ENCODE measurements around the gene GRIK1.

The GRIK1 gene

DNA sequence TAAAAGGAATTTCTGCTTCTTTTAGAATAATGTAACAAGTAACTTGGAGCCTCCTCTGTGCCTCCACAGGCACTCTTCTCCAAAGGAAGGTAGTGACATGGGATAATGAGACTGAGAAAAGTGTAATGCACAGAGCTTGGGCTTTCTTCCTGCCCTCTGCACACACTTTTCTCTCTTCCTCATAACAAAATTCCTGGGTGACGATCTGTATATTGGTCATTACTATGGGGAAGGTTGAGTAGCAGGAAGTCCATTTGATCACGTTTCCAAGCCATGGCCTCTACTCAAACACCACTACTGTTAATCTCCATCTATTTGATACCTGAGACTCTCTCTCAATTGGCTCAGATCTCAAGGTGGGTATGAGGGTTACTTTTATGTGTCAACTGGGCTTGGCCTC lies 113.9 kb downstream of the GRIK1 start:
- Mint-ChIP-seq H3K27ac (no peak overlapping the region), H3K4me3 (no peak overlapping the region), H3K4me1 (no peaks in the 10 kb centered on the region), H3K27me3 (peaks cover 2% of the 10 kb centered on the region), H3K36me3 (no peaks in the 10 kb centered on the region), H3K9me3 (no peaks in the 10 kb centered on the region)

DNA sequence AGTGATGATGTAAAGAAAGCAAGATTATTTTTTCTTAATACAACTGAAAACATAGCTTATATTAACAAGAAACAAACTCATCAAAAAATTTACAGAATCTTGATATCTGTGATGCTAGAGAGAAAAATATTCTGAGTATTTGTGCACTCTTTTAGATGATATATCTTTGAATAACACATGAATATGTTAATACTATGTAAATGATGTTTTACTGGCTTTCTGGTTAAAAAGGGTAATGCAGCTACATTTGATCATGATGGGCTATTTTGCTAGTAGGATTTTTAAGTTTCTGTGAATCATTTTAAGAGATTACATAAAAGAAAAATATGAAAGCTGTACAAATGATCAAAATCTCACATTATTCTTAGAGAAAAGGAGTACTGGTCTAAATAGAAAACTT lies 114.5 kb downstream of the GRIK1 start:
- Mint-ChIP-seq H3K27me3 (peaks cover 1% of the 10 kb centered on the region), H3K4me3 (no peak overlapping the region), H3K4me1 (no peaks in the 10 kb centered on the region), H3K27ac (no peak overlapping the region), H3K9me3 (no peaks in the 10 kb centered on the region), H3K36me3 (no peaks in the 10 kb centered on the region)

DNA sequence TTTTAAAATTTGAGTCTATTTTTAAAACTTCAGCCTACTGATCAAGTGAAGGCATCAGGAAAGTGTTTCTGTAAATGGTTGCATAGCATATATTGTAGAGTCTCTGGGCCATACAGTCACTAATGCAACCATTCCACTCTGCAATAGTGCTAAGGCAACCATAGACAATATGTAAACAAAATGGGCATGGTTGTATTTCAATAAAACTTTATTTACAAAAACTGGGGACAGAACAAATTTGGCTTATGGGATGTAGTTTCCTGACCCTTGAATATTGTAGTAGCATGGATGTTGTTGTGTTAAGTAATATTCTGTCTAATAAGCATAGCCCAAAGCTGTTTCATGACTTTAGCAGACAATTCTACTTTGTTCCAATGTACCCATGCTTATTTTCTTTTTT lies 117.7 kb downstream of the GRIK1 start:
- Mint-ChIP-seq H3K36me3 (no peaks in the 10 kb centered on the region), H3K9me3 (no peaks in the 10 kb centered on the region), H3K27me3 (no peaks in the 10 kb centered on the region), H3K27ac (no peak overlapping the region), H3K4me3 (no peak overlapping the region), H3K4me1 (no peaks in the 10 kb centered on the region)

DNA sequence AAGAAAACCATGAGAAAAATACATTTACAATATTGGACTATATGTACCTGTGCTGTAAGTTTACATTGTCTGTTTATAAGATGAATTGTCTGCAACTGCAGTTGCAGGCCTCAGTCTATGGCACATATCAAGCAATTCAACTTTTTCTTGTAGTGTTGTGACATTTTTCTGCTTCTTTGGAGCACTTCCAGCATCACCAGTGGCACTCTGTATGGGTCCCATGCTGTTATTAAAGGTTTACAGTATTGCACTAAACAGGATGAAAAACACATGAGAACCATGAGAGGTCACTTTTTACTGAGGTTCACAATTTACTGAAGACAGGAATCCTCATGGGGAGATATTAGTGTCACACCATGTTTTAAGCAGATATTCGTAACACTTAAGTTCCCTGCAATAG lies 118.6 kb downstream of the GRIK1 start:
- Mint-ChIP-seq H3K4me1 (no peaks in the 10 kb centered on the region), H3K27me3 (no peaks in the 10 kb centered on the region), H3K36me3 (no peaks in the 10 kb centered on the region), H3K27ac (no peak overlapping the region), H3K4me3 (no peak overlapping the region), H3K9me3 (no peaks in the 10 kb centered on the region)

DNA sequence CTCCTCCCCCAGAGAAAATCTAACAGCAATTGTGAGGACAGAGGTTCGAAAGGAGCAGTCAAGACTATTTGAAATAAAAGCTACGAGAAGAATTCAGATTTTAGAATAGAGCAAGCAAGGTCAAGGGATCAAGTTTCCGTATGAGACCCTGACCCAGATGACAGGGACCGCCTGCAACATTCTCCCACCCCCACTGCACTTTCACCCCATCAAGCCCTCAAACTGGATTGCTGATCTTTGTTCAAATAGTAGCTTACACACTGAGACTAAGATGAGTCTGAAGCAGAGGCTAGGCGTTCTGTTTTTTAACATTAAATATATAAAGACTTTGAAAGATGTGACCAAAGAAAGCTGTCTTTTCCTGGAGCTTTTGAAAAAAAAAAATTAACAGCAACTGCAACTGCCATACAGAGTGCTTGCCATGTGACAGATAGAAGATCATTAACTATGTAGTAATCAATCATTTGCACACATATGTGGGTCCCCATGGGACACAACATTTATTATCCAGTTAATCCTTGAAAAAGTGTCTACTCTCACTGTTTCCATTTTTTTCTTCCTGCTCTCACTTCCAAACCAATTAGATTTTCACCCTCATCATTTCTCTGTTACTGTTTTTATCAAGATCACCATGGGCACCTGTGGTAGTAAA lies 120.0 kb downstream of the GRIK1 start:
- Mint-ChIP-seq H3K27me3 (peaks cover 4% of the 10 kb centered on the region), H3K27ac (no peak overlapping the region), H3K9me3 (no peaks in the 10 kb centered on the region), H3K36me3 (no peaks in the 10 kb centered on the region), H3K4me3 (no peak overlapping the region), H3K4me1 (no peaks in the 10 kb centered on the region)

DNA sequence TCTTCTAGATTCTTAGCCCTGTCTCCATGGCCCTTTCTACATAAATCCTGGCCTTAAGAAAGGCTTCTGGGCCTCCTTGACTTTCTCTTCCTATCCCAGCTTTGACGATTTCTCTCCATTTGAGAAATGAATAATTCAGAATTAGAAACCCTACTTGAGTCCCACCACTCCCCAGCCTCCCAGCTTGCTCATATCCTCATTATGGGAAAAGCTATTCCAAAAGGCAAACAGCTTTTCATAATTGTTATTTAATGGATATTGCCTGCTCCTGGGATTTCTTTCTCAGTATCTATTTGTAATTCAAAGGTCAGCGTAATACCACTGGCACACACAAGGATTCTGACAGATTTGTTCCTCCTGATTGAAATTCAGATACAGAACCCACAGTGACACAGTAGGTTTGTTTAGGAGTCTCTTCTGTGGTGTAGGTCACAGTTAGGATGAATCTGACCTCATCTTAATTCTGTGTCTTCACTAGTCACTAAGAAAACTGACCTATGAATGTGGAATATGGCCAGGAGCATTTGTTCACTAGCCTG lies 121.3 kb downstream of the GRIK1 start:
- no peaks in the 10 kb centered on the region for H3K4me1 Mint-ChIP-seq
- no peak overlapping the region for H3K27ac Mint-ChIP-seq
- H3K36me3 Mint-ChIP-seq: no peaks in the 10 kb centered on the region
- H3K27me3 Mint-ChIP-seq: peaks cover 4% of the 10 kb centered on the region
- no peaks in the 10 kb centered on the region for H3K9me3 Mint-ChIP-seq
- no peak overlapping the region for H3K4me3 Mint-ChIP-seq

DNA sequence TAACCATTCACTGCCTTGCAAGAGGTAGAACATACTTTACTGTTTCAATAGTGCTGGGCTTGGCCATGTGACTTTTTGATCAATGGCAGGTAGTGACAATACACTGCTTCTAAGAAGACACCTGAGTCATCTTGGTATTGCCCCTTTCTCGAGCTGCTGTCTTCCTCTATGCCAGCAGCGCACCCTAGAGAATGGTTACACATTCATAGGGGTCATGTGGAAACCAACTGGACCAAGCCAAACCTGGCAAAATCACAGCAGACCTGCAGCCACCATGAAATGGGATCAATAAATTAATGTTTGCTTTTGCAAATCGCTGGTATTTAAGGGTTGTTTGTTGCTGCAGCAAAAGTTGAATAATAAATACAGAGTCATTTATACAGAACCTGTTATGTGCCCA lies 122.3 kb downstream of the GRIK1 start:
- no peaks in the 10 kb centered on the region for H3K9me3 Mint-ChIP-seq
- no peaks in the 10 kb centered on the region for H3K4me1 Mint-ChIP-seq
- peaks cover 4% of the 10 kb centered on the region for H3K27me3 Mint-ChIP-seq
- H3K27ac Mint-ChIP-seq: no peak overlapping the region
- no peaks in the 10 kb centered on the region for H3K36me3 Mint-ChIP-seq
- no peak overlapping the region for H3K4me3 Mint-ChIP-seq

DNA sequence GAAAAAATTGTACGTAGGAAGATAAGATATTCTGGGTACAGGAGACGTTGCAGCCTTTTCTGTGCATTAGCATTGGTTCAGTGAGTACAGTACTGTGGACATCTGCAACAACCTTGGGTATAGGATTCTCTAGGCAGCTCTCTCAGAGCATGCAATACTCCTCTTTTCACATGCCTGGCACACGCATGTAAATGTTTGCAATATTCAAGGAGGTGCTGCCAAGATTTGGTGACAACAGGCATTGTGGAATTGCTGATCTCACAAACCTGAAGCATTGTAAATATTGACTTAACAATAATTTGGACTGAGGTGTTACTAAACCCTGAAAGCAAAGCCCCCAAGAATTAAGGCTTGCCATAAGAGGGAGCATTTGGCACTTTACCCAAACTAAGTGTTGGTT lies 126.8 kb downstream of the GRIK1 start:
- Mint-ChIP-seq H3K27me3 (peaks cover 6% of the 10 kb centered on the region), H3K4me3 (no peak overlapping the region), H3K9me3 (no peaks in the 10 kb centered on the region)

DNA sequence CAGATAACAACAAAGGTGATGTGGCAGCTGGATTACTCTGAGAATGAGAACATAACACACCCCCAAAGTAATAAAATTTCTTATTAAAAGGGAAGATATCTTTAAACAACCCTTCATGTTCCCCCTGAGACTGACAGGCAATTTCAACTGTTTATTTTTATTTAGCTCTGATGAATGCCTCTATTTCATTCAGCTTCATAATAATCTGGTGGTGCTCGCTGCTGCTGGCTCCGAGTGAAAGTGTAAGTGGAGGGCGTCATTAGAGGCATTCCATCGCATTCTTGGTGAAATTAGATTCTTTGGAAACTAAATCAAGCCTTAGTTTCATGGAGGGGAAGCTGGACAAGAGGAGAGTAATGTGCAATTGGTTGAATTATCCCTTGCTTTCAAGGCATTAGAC lies 128.9 kb downstream of the GRIK1 start:
- no peak overlapping the region for H3K4me3 Mint-ChIP-seq
- H3K4me1 Mint-ChIP-seq: no peaks in the 10 kb centered on the region
- no peaks in the 10 kb centered on the region for H3K9me3 Mint-ChIP-seq

More for the DNA sequence above, 126.8 kb downstream of the GRIK1 start:
- Mint-ChIP-seq H3K36me3 (no peaks in the 10 kb centered on the region), H3K27ac (no peak overlapping the region), H3K4me1 (no peaks in the 10 kb centered on the region)

DNA sequence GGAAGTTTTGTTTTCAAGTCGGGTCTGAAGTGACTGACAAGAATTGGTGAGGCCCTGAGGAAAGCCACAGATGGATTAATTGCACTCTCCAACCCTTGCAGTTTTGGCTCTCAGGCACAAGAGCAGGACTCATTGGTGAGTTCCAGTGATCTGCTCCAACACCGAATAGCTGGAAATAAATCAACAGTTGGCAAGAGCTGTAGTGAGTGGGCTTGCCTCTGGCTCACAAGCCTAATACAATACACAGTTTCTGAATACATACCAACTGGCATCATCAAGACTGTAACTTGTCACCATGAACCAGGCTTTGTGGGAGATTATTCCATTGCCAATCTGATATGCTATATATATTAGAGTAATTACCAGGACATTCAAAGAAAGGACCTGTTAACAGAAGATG lies 131.6 kb downstream of the GRIK1 start:
- Mint-ChIP-seq H3K27ac (no peak overlapping the region), H3K9me3 (no peaks in the 10 kb centered on the region), H3K36me3 (no peaks in the 10 kb centered on the region), H3K4me3 (no peak overlapping the region), H3K27me3 (peaks cover 5% of the 10 kb centered on the region), H3K4me1 (no peaks in the 10 kb centered on the region)

More for the DNA sequence above, 128.9 kb downstream of the GRIK1 start:
- H3K27me3 Mint-ChIP-seq: peaks cover 6% of the 10 kb centered on the region
- no peaks in the 10 kb centered on the region for H3K36me3 Mint-ChIP-seq
- no peak overlapping the region for H3K27ac Mint-ChIP-seq

DNA sequence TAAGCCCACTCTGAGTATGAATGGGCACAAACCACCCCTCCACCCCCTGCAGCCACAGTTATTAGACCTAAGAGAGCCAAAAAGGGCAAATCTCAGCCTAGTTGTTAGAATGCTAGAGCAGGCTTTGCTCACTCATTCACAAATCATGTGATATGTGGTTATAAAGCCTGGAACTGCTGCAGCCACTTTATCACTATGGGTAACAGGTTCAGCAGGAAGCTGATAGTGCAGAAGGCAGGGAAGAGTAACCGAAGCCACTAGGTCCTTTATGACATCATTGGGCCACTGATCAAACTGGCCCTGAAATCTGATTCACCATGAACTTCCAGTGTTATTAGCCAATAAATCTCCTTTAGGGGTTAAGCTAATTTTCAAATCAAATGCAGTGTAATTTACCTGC lies 134.7 kb downstream of the GRIK1 start:
- Mint-ChIP-seq H3K9me3 (no peaks in the 10 kb centered on the region), H3K36me3 (no peaks in the 10 kb centered on the region), H3K27me3 (peaks cover 8% of the 10 kb centered on the region), H3K27ac (no peak overlapping the region), H3K4me3 (no peak overlapping the region), H3K4me1 (no peaks in the 10 kb centered on the region)

DNA sequence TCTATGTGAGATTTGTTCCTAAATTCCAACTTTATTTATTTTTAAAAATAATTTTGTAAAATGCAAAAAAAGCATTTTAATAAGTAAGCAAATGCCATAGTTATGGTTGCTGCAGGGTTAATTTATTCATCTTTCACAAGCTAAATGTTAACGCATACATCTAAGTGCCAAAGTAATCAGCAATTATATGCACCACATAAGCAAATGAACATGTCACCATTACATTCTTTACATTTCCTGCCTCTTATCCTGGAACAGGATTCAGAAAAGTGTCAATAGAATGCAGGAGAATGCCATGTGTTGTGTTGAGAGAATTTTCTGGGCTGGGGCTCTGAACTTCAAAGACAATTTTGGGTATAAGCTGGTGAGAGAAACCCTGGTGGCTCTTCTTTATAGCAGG lies 136.6 kb downstream of the GRIK1 start:
- Mint-ChIP-seq H3K9me3 (no peaks in the 10 kb centered on the region), H3K36me3 (no peaks in the 10 kb centered on the region), H3K27me3 (peaks cover 8% of the 10 kb centered on the region), H3K4me3 (no peak overlapping the region), H3K27ac (no peak overlapping the region), H3K4me1 (no peaks in the 10 kb centered on the region)

DNA sequence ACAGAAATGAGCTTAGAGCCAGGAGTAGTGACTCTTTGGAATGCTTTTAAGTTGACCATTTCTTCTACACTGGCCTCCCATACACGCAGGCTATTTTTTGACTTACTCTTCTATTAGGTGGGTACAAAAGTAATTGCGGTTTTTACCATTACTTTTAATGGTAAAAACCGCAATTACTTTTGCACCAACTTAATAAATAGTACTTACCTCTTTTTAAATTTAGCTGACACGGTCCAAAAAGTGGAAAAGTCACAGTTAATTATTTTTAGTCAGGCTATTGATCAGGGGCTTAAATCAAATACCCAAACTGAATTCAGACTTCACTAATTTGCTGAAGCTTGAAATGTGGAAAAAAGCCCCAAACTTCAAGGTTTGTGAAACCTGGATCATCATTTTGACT lies 138.7 kb downstream of the GRIK1 start:
- no peaks in the 10 kb centered on the region for H3K4me1 Mint-ChIP-seq
- H3K9me3 Mint-ChIP-seq: no peaks in the 10 kb centered on the region
- H3K36me3 Mint-ChIP-seq: no peaks in the 10 kb centered on the region
- H3K4me3 Mint-ChIP-seq: no peak overlapping the region
- no peak overlapping the region for H3K27ac Mint-ChIP-seq
- peaks cover 13% of the 10 kb centered on the region for H3K27me3 Mint-ChIP-seq

DNA sequence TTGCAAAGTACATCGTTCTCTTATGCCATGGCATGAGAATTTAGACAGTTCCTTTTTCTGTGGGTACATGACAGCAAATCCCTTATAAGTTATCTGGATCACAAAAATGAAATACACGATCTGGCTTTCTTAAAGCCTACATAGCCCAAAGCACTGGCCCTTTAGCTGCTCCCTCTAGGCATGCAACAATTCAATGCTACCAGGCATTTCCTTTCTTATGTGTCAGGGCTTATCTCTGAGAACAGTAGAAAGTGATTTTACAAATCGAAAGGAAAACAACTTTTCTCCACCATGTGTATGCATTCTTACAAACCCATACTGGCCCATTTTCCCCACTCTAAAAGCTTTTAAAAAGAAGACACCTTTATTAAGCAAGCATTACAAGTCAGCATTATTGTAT lies 139.7 kb downstream of the GRIK1 start:
- Mint-ChIP-seq H3K4me3 (no peak overlapping the region), H3K4me1 (no peaks in the 10 kb centered on the region), H3K36me3 (no peaks in the 10 kb centered on the region), H3K9me3 (no peaks in the 10 kb centered on the region), H3K27me3 (peaks cover 13% of the 10 kb centered on the region), H3K27ac (no peak overlapping the region)

DNA sequence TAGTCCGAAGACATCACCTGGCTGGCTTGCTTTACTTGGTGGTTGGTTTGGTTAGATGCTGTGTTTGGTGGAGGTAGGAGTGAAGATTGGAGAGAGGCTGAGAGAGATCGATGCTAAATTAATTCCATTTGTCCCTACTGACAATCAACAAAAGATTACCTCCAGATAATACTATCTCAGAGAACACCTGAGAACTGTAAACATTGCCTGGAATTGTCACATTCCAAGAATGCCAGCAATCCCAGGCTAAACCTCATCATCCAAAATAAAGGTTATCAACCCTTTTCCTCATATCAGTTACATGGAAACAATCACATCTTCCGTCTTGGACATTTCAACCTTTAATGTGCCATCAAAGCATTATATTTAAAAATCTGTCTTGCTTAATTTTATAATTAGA lies 141.0 kb downstream of the GRIK1 start:
- no peak overlapping the region for H3K4me3 Mint-ChIP-seq

DNA sequence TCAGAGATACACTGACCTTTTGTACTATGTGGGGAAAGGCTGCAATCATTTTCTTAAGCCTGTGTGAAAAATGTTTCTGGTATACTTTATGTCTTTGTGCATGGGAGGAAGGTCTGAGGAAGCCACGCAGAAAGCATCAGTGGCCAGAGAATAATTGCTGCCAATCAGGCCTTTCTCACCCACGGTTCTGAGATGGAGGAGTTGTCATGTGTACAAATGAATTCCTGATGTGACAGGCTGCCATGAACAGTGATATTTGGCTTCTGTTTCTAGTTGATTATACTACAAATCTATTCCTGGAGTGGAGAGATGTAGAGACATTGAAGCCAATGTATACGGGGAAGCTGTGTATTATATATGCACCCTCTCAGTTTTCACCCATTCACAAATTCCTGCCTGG lies 142.6 kb downstream of the GRIK1 start:
- no peaks in the 10 kb centered on the region for H3K36me3 Mint-ChIP-seq
- H3K27ac Mint-ChIP-seq: no peak overlapping the region
- H3K27me3 Mint-ChIP-seq: peaks cover 10% of the 10 kb centered on the region
- no peaks in the 10 kb centered on the region for H3K9me3 Mint-ChIP-seq
- H3K4me1 Mint-ChIP-seq: no peaks in the 10 kb centered on the region
- no peak overlapping the region for H3K4me3 Mint-ChIP-seq

More for the DNA sequence above, 141.0 kb downstream of the GRIK1 start:
- Mint-ChIP-seq H3K36me3 (no peaks in the 10 kb centered on the region), H3K4me1 (no peaks in the 10 kb centered on the region), H3K27me3 (peaks cover 10% of the 10 kb centered on the region), H3K9me3 (no peaks in the 10 kb centered on the region), H3K27ac (no peak overlapping the region)

DNA sequence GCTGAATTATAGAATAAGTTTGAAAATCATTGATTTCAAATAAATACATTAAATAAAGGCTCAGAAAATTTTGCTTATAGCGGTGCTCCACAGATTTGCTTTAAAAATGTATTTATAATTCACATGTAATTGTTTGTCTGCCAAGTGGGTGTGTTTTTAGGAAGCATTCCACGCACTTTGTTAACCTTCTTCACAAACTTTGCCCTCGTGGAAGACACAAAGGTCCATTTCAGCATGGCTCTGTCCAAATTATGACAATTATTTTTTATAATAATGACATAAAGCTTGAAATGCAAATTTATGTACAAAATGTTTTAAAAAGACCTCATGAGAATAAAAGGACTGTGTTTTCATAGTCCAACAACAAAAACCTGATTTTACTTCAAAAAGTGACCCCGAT lies 146.1 kb downstream of the GRIK1 start:
- Mint-ChIP-seq H3K36me3 (no peaks in the 10 kb centered on the region), H3K9me3 (no peaks in the 10 kb centered on the region), H3K4me3 (no peak overlapping the region), H3K27ac (no peak overlapping the region), H3K27me3 (peaks cover 5% of the 10 kb centered on the region), H3K4me1 (no peaks in the 10 kb centered on the region)
